Peyer's patch (tissue), 4 donors: ENCODE results near the gene HAS3.

Experiments
- CTCF ChIP-seq, 6 experiments: fragments of 450-650 bp in 4 of 6; fragments of 200-600 bp in 2 of 6; sonication (generic) in 1 of 6; IDR thresholded peaks; one replicate each; pipeline ENCODE4 v1.5.1; 2017 to 2019; ENCODE audit warnings: antibody characterized with exemption in 6 of 6, mild to moderate bottlenecking in 3 of 6, moderate library complexity in 1 of 6
- POLR2A ChIP-seq, 2 donors: fragments of 450-650 bp; IDR thresholded peaks; one replicate each; pipeline ENCODE4 v1.5.1; 2017; ENCODE audit warnings: antibody characterized with exemption in 2 of 2, mild to moderate bottlenecking in 2 of 2, moderate library complexity in 2 of 2

GRCh38 chr16:69100071-69100691 is 5.3 kb upstream of the HAS3 start:
- TF ChIP-seq CTCF (IDR thresholded peaks at IDR 0.05) (no peak), POLR2A (IDR thresholded peaks at IDR 0.05) (no peak)
